HL-60/S4 treated with retinoic acid at 250 ng/mL for 4 days and 3 days (cell line): ENCODE measurements around the gene CPPED1.

Experiments used
- in situ Hi-C: fragments of 300-500 bp; cut with MboI; formaldehyde crosslinking; loops from 2 replicates; pipeline ENCODE4 v1.7.0; 2022; ENCODE audit warnings: low sequenced_read_pairs

Gene CPPED1

DNA sequence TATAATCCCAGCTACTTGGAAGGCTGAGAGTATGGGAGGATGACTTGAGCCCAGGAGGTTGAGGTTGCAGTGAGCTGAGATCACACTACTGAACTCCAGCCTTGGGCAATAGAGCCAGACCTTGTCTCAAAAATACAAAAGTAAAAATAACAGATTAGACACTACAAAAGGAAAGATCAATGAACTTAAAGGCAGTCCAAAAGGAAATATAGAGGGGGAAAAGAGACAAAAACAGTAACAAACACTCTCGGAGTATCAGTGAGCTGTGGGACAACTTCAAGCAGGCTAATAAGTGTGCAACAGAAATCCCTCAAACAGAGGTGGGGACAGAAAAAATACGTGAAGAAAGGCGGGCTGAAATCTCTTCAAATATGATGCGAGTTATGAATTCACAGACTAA, 58.8 kb downstream of the CPPED1 start:
- in situ Hi-C loops, result no loop called here

- in situ Hi-C loops, result no loop called here
Measured at GRCh38 chr16:12742741-12743140, 60.9 kb downstream of the CPPED1 start.

- in situ Hi-C loops, result no loop called here
Measured at GRCh38 chr16:12740986-12741610, 62.6 kb downstream of the CPPED1 start.

DNA sequence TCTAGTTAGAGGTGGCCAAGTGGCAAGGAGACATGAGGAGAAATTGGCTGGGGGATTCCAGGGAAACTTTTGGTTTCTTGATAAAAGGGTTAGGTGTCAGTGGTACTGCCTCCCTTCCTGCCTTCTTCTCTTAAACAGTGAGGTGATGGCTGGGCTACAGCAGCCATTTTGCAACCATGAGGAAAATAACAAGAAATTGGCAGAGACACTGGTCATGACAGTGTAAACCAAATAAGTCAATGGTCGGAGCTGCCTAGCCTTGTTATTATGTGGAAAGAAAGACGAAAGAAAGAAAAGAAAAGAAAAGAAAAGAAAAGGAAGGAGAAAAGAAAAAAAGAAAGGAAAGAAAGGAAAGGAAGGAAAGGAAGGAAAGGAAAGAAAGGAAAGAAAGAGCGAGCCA, 63.9 kb downstream of the CPPED1 start:
- in situ Hi-C loops, result no loop called here

DNA sequence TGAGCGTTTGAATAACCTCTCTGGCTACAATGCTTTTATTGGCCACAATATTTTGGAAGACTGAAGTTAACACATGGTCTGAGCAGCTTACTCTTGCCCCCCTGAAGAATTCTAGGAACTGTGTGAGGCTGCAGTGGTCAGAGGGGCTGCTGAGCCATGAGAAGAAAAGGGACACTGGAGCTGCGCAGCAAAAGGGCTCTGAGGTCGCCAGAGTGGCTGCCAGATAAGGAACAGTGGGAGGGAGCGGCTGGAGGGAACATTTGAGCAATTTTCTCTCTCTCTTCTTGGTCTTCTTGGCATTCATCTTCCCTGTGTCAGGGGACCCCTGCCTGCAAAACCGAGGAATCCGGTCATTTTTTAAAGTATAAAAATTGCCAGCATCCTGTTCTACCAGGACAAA, 66.1 kb downstream of the CPPED1 start:
- in situ Hi-C loops, result no loop called here

GRCh38 chr16:12735805-12736204, 67.9 kb downstream of the CPPED1 start:
- in situ Hi-C loops, result no loop called here

GRCh38 chr16:12732600-12732999, 71.1 kb downstream of the CPPED1 start:
- in situ Hi-C loops, result no loop called here

DNA sequence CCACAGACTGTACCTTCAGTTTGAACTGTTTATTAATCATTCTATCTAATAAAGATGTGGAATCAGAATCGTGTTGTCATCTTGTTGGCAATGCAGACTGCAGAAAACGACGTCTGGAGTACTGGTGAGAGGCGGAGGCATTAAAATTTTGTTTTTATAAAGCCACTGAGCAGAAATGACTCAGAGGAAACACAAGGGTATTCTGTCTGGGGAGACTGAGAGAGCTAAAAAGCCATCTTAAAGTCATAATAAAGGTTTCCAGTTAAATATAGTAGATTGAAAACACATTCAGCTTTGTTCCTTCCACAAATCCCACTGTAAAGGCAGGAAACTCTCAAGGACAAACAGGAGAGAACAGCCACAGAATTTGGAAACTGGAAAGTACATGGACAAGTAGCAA, 74.2 kb downstream of the CPPED1 start:
- in situ Hi-C loops, result no loop called here

GRCh38 chr16:12728469-12728868, 75.2 kb downstream of the CPPED1 start:
- in situ Hi-C loops, result no loop called here

DNA sequence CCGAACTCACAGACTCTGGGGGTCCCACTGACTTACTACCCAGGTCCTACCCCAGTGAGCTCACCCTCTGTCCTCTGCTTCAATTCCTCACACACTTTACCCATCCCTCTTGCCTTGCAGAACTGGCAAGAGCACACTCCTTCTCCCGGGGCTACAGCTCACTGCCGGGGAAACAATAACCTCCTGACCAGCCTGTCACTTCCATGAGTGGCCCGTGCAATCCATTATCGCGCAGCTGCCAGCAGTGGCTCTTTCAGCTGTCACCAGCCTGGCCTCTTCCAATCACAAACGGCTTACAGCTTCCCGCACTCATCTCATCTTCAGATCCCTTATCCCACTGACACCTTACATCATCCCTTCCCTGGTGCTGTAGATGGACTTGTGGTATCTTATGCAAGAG, 79.5 kb downstream of the CPPED1 start:
- in situ Hi-C loops, result no loop called here

- in situ Hi-C loops, result no loop called here
Measured at GRCh38 chr16:12723681-12724080, 80.0 kb downstream of the CPPED1 start.

- in situ Hi-C loops, result no loop called here
Measured at GRCh38 chr16:12721841-12722421, 81.8 kb downstream of the CPPED1 start.

- in situ Hi-C loops, result no loop called here
Measured at GRCh38 chr16:12719972-12720371, 83.7 kb downstream of the CPPED1 start.

GRCh38 chr16:12716658-12717057, 87.0 kb downstream of the CPPED1 start:
- in situ Hi-C loops, result no loop called here

- in situ Hi-C loops, result no loop called here
Measured at GRCh38 chr16:12709807-12710206, 93.9 kb downstream of the CPPED1 start.

DNA sequence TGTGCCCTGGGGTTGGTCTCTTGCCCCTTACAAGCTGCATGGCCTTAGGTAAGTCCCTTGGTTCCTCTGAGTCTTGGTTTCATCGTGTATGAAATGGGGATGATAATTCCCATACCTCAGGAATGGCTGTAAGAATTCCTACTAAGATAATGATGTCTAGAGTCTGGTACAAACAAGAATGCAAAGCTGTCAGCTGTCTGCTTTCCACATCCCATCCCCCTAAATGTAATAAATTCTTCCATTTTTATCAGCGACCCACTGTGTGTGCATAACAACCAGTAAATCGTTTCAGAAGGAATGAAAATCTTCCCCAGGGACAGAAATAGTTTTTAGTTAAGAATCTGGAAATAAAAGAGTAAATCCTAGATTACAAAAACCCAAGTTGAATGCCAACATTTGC, 95.4 kb downstream of the CPPED1 start:
- in situ Hi-C loops, result no loop called here

DNA sequence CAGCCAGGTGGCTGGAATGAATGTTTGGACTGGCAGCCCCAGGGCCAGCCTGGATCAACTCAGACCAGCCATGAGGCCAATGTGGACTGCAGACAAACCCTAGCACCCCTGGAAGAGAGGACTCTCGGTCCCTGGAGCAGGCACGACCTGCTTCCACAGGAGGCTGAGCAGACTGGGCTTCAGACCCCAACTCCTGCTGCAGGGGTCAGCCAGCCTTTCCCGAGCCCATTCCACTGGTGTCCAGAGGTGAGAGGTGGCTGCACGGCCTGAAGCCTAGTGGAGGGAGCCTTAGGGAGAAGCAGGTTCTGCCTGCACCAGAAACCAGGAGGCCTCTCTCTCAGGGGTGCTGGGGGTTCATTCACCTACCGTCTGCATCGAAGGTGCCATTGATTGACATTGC, 97.1 kb downstream of the CPPED1 start:
- in situ Hi-C loops, result no loop called here

- in situ Hi-C loops, result no loop called here
Measured at GRCh38 chr16:12704492-12705111, 99.1 kb downstream of the CPPED1 start.

DNA sequence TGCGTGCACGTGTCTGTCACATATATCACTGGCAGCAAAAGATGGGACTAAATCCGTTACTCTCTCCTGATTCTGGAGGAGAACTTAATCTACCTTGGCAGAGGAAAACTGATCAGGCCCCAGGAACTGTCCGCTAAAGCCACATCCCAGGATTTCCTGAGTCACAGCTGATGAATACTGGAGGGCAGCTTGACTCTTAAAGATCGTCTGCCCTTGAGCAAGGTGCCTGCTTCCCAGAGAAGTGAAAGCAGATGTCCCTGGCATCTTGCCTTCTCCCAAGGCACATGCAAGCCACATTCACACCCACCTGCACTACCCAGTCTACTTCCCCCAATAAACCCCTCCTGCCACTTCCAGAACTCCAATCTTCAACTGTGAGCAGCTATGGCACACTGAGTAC, 99.8 kb downstream of the CPPED1 start:
- in situ Hi-C loops, result no loop called here

DNA sequence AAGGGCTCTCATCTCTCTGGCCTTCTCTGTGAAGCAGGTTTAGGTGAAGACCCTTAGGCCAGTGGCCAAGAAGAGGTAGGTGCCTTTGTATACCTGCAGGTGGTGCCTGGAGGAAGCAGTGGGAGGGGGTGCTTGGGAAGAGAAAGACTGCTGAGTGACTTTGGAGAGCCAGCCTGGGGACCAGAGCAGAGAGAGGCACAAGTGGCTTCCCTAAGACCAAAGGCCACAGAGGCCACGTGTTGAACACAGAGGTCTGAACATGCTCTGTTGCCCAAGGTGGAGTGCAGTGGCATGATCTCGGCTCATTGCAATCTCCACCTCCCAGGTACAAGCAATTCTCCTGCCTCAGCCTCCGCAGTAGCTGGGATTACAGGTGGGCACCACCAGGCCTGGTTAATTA, 103.5 kb downstream of the CPPED1 start:
- in situ Hi-C loops, result no loop called here

DNA sequence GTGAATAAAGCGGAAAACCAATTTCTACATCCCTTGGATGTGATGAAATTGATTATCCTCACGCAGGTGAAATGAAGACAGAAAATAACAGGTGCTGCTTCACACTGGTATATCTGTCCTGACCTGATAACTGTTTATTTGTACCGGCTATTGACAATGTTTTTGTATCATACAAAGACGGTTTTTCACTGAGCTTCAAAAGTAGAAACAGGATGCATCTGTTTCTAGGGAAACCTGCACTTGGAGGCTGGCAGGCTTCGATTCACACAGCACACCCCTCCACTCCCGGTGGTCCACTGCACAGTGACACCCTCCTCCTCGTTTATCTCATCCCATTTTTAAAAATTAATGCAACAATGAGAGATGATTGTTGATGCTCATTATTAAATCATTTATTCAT, 104.5 kb downstream of the CPPED1 start:
- in situ Hi-C loops, result no loop called here

GRCh38 chr16:12697437-12697836, 106.2 kb downstream of the CPPED1 start:
- in situ Hi-C loops, result no loop called here

DNA sequence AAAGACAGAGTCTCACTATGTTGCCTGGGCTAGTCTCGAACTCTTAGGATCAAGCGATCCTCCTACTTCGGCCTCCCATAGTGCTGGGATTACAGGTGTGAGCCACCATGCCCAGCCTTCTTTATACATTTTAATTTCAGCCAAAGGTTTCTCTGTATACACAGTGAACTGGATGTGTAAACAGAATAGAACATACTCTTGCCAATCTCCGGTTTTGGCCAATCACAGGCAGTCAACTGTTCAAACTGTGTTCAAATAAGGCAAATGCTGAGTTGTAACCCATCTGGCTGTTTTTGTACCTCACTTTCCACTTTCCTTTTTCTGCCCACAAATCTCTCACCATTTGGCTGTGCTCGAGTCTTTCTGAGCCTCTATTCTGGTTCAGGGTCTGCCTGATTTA, 108.2 kb downstream of the CPPED1 start:
- in situ Hi-C loops, result no loop called here
